ENCODE results near the gene SPINK4. TPM values are rescaled to one million over a fixed set of nuclear protein-coding genes. Genes with fewer than 3 reads are reported as not detected.

The SPINK4 gene
- total RNA-seq, 1 experiment from 2014 or later = not detected

GRCh38 chr9:33249087-33249658 is 9.2 kb downstream of the SPINK4 start:
- no peak overlapping the region for H3K27ac Mint-ChIP-seq (ENCODE audit: unreplicated experiment)
- no peak overlapping the region for H3K4me3 Mint-ChIP-seq (ENCODE audit: low read depth, unreplicated experiment)
- H3K27me3 Mint-ChIP-seq (ENCODE audit: unreplicated experiment) = no peaks in the 10 kb centered on the region
- TF ChIP-seq, protein P1, sequence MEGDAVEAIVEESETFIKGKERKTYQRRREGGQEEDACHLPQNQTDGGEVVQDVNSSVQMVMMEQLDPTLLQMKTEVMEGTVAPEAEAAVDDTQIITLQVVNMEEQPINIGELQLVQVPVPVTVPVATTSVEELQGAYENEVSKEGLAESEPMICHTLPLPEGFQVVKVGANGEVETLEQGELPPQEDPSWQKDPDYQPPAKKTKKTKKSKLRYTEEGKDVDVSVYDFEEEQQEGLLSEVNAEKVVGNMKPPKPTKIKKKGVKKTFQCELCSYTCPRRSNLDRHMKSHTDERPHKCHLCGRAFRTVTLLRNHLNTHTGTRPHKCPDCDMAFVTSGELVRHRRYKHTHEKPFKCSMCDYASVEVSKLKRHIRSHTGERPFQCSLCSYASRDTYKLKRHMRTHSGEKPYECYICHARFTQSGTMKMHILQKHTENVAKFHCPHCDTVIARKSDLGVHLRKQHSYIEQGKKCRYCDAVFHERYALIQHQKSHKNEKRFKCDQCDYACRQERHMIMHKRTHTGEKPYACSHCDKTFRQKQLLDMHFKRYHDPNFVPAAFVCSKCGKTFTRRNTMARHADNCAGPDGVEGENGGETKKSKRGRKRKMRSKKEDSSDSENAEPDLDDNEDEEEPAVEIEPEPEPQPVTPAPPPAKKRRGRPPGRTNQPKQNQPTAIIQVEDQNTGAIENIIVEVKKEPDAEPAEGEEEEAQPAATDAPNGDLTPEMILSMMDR (IDR thresholded peaks at IDR 0.05; ENCODE audit: unreplicated experiment) = no peak
- H3K36me3 Mint-ChIP-seq (ENCODE audit: insufficient read depth, unreplicated experiment) = no peaks in the 10 kb centered on the region
- BruUV-seq (replicated peaks) = no TSS peak
- H3K4me1 Mint-ChIP-seq (ENCODE audit: low read depth, unreplicated experiment) = no peaks in the 10 kb centered on the region
- H3K9me3 Mint-ChIP-seq (ENCODE audit: low read depth, unreplicated experiment) = no peaks in the 10 kb centered on the region
- intact Hi-C loops (cut with micrococcal nuclease; ENCODE audit: unreplicated experiment) = no loop called here
- CTCF ChIA-PET = no interaction called here
- DNase-seq = no peak

DNA sequence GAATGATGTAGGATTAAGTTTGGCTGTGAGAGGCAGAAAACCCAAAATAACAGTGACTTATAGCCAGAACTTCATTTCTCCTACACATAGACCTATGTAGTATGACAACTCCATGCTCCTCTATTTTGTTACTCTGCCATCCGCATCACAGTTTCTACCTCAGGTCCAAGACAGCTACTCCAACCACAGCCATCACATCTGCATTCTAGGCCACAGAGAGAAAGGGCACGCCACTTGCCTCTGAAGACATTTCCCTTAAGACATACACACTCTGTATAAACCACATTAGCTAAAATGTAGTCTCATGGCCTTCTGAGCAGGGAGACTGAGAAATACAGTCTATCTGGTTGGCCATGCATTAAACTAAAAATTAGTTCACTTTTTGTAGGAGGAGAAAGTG is 10.0 kb downstream of the SPINK4 start:
- Mint-ChIP-seq H3K27ac (ENCODE audit: unreplicated experiment) (no peak overlapping the region), H3K9me3 (ENCODE audit: low read depth, unreplicated experiment) (no peaks in the 10 kb centered on the region), H3K4me1 (ENCODE audit: low read depth, unreplicated experiment) (no peaks in the 10 kb centered on the region), H3K4me3 (ENCODE audit: low read depth, unreplicated experiment) (no peak overlapping the region), H3K27me3 (ENCODE audit: unreplicated experiment) (no peaks in the 10 kb centered on the region), H3K36me3 (ENCODE audit: insufficient read depth, unreplicated experiment) (peaks cover 5% of the 10 kb centered on the region)
- intact Hi-C loops (cut with micrococcal nuclease; ENCODE audit: unreplicated experiment) = no loop called here
- CTCF ChIA-PET = no interaction called here
- no TSS peak for BruUV-seq (replicated peaks)
- TF ChIP-seq, protein P1 (IDR thresholded peaks at IDR 0.05; ENCODE audit: unreplicated experiment) = no peak
- no peak for DNase-seq

- Mint-ChIP-seq H3K27me3 (ENCODE audit: unreplicated experiment) (no peaks in the 10 kb centered on the region), H3K4me3 (ENCODE audit: low read depth, unreplicated experiment) (no peak overlapping the region), H3K27ac (ENCODE audit: unreplicated experiment) (no peak overlapping the region), H3K36me3 (ENCODE audit: insufficient read depth, unreplicated experiment) (peaks cover 6% of the 10 kb centered on the region), H3K4me1 (ENCODE audit: low read depth, unreplicated experiment) (no peaks in the 10 kb centered on the region), H3K9me3 (ENCODE audit: low read depth, unreplicated experiment) (no peaks in the 10 kb centered on the region)
- intact Hi-C loops (cut with micrococcal nuclease; ENCODE audit: unreplicated experiment) = no loop called here
- TF ChIP-seq, protein P1 (IDR thresholded peaks at IDR 0.05; ENCODE audit: unreplicated experiment) = no peak
- DNase-seq = no peak
- no TSS peak for BruUV-seq (replicated peaks)
- CTCF ChIA-PET = no interaction called here
Observed at GRCh38 chr9:33250458-33250995, 10.6 kb downstream of the SPINK4 start.

GRCh38 chr9:33254211-33254610 is 14.2 kb downstream of the SPINK4 start:
- Mint-ChIP-seq H3K4me3 (ENCODE audit: low read depth, unreplicated experiment) (no peak overlapping the region), H3K27me3 (ENCODE audit: unreplicated experiment) (no peaks in the 10 kb centered on the region), H3K4me1 (ENCODE audit: low read depth, unreplicated experiment) (no peaks in the 10 kb centered on the region), H3K27ac (ENCODE audit: unreplicated experiment) (no peak overlapping the region), H3K36me3 (ENCODE audit: insufficient read depth, unreplicated experiment) (peaks cover 28% of the 10 kb centered on the region), H3K9me3 (ENCODE audit: low read depth, unreplicated experiment) (no peaks in the 10 kb centered on the region)
- CTCF ChIA-PET = interaction anchor here (0.7 to 1.2 kb wide), 2 partner anchors 14 to 139 kb away, joined by 5 to 7 read pairs; partner anchors contain the start of gene SPINK4
- no TSS peak for BruUV-seq (replicated peaks)
- TF ChIP-seq, protein P1 (IDR thresholded peaks at IDR 0.05; ENCODE audit: unreplicated experiment) = no peak
- DNase-seq = no peak
- intact Hi-C loops (cut with micrococcal nuclease; ENCODE audit: unreplicated experiment) = no loop called here
